ENCODE measurements around the gene UMAD1.
"Not testable (repeated sequence)": the region's sequence is repeated elsewhere in the genome, so short reads cannot be mapped to it uniquely, and the experiment has no call there.

Gene UMAD1

GRCh38 chr7:7769710-7770627 is 129.4 kb downstream of the UMAD1 start:
- DNase-seq = no peak

- no peak for DNase-seq
Observed at GRCh38 chr7:7771452-7771851, 130.9 kb downstream of the UMAD1 start.

GRCh38 chr7:7772397-7772821 is 131.9 kb downstream of the UMAD1 start:
- DNase-seq = no peak

- no peak for DNase-seq
Observed at GRCh38 chr7:7773334-7774309, 133.1 kb downstream of the UMAD1 start.

GRCh38 chr7:7779888-7780287 is 139.3 kb downstream of the UMAD1 start:
- no peak for DNase-seq

GRCh38 chr7:7783001-7783400 is 142.4 kb downstream of the UMAD1 start:
- DNase-seq = no peak

GRCh38 chr7:7785344-7785973 is 144.9 kb downstream of the UMAD1 start:
- no peak for DNase-seq

GRCh38 chr7:7786595-7786994 is 146.0 kb downstream of the UMAD1 start:
- DNase-seq = no peak

- no peak for DNase-seq
Observed at GRCh38 chr7:7789551-7789988, 149.0 kb downstream of the UMAD1 start.

GRCh38 chr7:7790041-7790741 is 149.6 kb downstream of the UMAD1 start:
- no peak for DNase-seq

GRCh38 chr7:7791523-7791922 is 151.0 kb downstream of the UMAD1 start:
- DNase-seq = no peak

GRCh38 chr7:7792056-7792455 is 151.5 kb downstream of the UMAD1 start:
- DNase-seq = no peak

- no peak for DNase-seq
Observed at GRCh38 chr7:7793249-7793648, 152.7 kb downstream of the UMAD1 start.

- DNase-seq = no peak
Observed at GRCh38 chr7:7793921-7794320, 153.4 kb downstream of the UMAD1 start.

- no peak for DNase-seq
Observed at GRCh38 chr7:7795203-7795602, 154.7 kb downstream of the UMAD1 start.

GRCh38 chr7:7795630-7796121 is 155.1 kb downstream of the UMAD1 start:
- DNase-seq = no peak

- DNase-seq = no peak
Observed at GRCh38 chr7:7798510-7798909, 158.0 kb downstream of the UMAD1 start.

GRCh38 chr7:7799138-7799537 is 158.6 kb downstream of the UMAD1 start:
- no peak for DNase-seq

GRCh38 chr7:7802531-7802930 is 162.0 kb downstream of the UMAD1 start:
- DNase-seq = no peak

GRCh38 chr7:7803715-7804178 is 163.2 kb downstream of the UMAD1 start:
- no peak for DNase-seq

- not testable (repeated sequence) for DNase-seq
Observed at GRCh38 chr7:7804822-7805221, 164.3 kb downstream of the UMAD1 start.

All from activated CD4-positive, alpha-beta T cell treated with anti-CD3 and anti-CD28 coated beads for 1 hour (primary cell).